ENCODE data around the gene RAP1GDS1. TPM values are rescaled to one million over a fixed set of nuclear protein-coding genes. Genes with fewer than 3 reads are reported as not detected.

RAP1GDS1 gene, protein sequence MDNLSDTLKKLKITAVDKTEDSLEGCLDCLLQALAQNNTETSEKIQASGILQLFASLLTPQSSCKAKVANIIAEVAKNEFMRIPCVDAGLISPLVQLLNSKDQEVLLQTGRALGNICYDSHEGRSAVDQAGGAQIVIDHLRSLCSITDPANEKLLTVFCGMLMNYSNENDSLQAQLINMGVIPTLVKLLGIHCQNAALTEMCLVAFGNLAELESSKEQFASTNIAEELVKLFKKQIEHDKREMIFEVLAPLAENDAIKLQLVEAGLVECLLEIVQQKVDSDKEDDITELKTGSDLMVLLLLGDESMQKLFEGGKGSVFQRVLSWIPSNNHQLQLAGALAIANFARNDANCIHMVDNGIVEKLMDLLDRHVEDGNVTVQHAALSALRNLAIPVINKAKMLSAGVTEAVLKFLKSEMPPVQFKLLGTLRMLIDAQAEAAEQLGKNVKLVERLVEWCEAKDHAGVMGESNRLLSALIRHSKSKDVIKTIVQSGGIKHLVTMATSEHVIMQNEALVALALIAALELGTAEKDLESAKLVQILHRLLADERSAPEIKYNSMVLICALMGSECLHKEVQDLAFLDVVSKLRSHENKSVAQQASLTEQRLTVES
- total RNA-seq (2014; rRNA removed; shearing (Covaris generic)), result 47.1 and 48.6 TPM in 2 replicates
- 29.4 and 35.0 TPM in 2 replicates for polyA plus RNA-seq (2015; cell fraction: cytosol; rRNA removed)
- polyA plus RNA-seq (2015; cell fraction: nucleus; rRNA removed), result 28.8 and 34.2 TPM in 2 replicates

DNA sequence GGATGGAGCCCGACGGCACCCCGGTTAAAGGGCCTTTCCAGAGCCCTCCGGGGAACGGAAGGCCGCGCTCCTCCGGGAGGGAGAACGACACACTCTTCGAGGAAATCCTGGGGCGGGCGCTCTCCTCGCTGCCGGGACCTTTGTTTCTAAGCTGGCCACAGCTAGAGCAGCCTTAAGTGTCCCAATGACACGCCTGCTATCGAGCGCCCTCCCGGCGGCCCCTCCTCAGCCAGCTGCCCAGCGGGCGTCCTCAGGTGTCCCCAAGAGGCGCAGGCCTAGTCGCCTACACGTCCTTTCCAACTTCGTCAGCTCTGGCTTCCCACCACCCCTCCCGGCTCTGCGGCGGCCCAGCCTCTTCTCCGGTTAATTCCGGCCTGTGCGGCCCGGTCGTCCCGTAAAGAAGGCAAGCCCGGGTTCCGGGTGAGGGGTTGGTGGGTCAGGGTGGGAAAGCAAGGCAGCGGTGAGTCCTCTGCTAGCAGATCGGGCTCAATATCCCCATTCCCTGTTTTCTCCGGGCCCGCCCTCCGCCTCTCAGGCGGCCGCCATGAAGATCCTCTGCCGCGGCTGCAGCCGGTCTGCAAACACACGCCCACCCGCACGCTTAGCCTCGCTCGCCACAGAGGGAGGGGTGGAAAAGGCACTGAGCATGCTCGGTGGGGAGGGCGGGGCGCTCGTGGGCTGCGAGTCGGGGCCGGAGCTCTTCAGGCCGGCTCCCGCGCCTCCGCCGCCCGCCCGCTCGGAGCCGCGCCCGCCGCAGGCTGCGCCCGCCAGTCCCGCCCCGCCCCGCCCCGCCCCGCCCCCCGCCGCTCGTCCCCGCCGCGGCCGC lies at the start of gene RAP1GDS1:
TSS of gene RAP1GDS1 (plus strand) at position 806 of the 826 bp plus-strand sequence. CDS start 182 bp downstream, outside the sequence.
- in situ Hi-C loops (cut with HindIII; ENCODE audit: low pct_unique_long_range_greater_than_20kb, low sequenced_read_pairs), result no loop called here
- DNase-seq (ENCODE audit: low read depth, low spot score), result peak; percentile 92

DNA sequence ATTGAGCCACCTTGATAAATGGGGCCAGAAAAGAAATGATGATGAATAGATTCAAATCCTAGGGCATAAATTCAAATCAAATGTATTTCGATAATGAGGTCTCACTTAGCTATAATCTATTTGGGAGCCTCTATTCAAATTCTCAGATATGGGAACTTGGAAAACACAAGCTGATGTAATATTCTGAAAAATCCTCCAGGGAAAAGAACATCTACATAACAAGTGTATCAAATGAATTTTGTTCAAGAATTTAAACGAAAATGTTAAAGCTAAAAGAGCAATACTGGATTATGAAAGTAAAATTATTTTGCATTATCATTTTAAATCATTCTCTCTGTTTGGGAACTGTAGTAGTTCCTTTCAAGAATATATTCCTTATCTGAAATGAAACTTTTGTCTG lies 38.9 kb upstream of the RAP1GDS1 start:
- in situ Hi-C loops (cut with HindIII; ENCODE audit: low pct_unique_long_range_greater_than_20kb, low sequenced_read_pairs), result no loop called here
- DNase-seq (ENCODE audit: low read depth, low spot score), result no peak

DNA sequence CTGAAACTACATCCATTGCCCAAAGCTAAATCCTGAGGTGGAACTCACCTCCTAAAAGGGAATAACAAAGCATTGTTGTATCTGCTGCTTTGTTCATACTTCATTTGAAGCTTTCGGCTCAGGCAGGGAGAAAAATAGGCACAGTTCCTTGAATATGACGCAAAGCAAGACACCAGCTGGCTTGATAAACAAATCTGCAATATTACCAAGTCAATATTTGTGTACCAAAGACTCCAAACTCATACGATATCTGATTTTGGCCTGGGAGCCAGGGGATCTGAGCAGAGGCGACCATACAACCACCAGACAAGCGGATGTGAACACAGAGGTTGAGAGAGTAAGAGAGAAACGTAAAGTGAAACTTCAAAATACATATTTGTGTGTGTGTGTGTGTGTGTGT lies 34.8 kb upstream of the RAP1GDS1 start:
- DNase-seq (ENCODE audit: low read depth, low spot score), result no peak
- in situ Hi-C loops (cut with HindIII; ENCODE audit: low pct_unique_long_range_greater_than_20kb, low sequenced_read_pairs), result no loop called here

DNA sequence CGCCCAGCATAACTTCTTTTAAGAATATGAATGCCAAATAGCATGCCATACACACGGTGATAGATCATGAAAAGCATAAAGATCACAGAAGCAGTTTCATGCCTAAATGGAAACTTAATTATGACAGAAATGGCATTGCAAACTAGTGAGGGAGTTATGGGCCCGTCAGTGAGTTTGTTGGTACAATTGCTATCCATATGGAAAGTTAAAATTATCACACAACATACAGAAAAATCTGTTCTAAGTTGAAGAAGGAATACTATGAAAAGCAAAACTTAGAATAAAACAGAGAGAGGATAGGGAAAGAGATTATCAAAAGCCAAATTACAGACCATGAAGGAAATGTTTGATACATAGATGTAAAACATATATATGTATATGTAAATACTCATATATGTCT lies 30.2 kb upstream of the RAP1GDS1 start:
- in situ Hi-C loops (cut with HindIII; ENCODE audit: low pct_unique_long_range_greater_than_20kb, low sequenced_read_pairs), result no loop called here
- no peak for DNase-seq (ENCODE audit: low read depth, low spot score)

DNA sequence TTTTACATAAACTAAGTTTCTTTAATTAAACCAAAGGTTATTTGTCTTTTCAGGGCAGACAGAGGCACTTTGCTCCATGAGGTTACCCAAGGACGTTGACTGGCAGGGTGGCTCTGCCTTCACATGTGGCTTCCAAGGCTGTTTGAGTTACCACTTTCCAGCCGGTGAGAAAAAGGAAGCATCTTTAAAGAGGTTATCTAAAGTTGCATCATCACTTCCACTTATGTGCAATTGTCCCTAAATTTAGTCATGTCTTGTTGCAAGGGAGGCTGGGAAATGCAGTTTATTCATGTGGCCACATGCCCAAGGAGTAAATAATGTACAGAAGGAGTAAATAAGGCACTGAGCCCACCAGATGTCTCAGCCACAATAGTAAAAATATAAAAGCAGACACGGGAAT lies 29.0 kb upstream of the RAP1GDS1 start:
- peak; percentile 0 for DNase-seq (ENCODE audit: low read depth, low spot score)
- in situ Hi-C loops (cut with HindIII; ENCODE audit: low pct_unique_long_range_greater_than_20kb, low sequenced_read_pairs), result no loop called here

DNA sequence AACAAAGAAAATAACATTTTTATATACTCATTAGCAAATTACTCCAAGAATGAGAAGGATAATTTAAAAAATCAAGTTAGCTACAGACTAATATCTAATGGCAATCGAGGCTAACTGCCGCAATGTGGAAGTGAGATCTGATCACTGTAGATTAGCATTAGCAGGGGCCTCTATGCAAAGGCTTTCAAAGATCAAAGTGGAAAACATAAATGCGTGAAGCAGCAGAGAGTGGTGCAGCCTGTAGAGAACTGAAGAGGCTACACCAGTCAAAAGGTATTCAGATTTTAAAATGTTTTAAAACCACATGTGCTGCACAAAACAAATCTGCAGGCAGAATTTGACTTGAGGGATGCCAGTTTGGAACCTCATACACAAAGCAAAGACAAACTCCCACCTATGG lies 24.0 kb upstream of the RAP1GDS1 start:
- in situ Hi-C loops (cut with HindIII; ENCODE audit: low pct_unique_long_range_greater_than_20kb, low sequenced_read_pairs), result no loop called here
- DNase-seq (ENCODE audit: low read depth, low spot score), result no peak

DNA sequence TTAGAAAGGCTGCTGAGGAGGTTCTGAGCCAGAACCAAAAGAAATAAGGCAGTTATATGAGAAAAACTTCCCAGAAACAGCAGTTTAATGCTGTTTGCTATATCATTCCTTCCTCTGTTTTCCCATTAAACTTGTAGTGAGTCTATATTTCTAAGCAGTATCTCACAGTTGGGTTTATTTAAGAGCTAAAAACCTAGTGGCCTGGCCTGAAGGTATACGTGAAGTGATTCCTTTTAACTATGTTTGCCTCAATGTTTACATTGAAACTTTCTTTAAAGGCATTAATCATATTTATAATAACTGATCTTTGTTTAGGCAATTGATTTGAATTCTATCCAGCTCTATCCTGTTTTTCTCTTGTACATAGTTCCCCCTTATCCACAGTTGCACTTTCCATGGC lies 19.1 kb upstream of the RAP1GDS1 start:
- DNase-seq (ENCODE audit: low read depth, low spot score), result no peak
- in situ Hi-C loops (cut with HindIII; ENCODE audit: low pct_unique_long_range_greater_than_20kb, low sequenced_read_pairs), result no loop called here

DNA sequence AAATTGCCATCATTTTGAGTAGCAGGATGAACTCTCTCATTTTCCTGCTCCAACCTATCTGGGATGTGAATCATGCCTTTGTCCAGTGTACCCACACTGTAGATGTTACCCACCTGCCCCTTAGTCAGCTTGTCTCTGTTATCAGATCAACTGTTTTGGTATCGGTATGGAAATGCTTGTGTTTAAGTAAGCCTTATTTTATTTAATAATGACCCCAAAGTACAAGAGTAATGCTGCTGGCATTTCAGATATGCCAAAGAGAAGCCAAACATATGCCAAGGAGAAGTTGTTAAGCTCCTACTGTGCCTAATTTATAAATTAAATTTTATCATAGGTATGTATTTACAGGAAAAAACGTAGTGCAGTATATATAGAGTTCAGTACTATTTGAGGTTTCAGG lies 18.6 kb upstream of the RAP1GDS1 start:
- in situ Hi-C loops (cut with HindIII; ENCODE audit: low pct_unique_long_range_greater_than_20kb, low sequenced_read_pairs), result no loop called here
- DNase-seq (ENCODE audit: low read depth, low spot score), result no peak

DNA sequence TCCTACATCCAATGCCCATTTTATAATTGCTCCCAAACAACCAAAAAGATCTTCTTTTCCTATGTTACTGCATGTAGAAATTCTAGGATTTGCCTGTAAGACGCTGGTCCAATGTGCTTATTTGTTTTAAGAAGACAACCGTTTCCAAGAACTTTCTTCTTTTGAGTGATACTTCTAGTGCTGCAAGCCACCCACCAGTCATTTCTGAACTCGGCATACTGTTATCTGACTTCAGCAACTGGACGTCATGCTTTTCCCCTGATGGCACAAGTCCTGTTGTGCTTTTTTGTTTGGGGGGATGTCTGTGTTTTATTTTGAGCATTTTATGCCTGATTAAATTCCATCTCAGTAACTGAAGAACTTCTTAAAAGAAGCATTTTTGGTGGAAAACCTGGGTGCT lies 16.0 kb upstream of the RAP1GDS1 start:
- in situ Hi-C loops (cut with HindIII; ENCODE audit: low pct_unique_long_range_greater_than_20kb, low sequenced_read_pairs), result no loop called here
- no peak for DNase-seq (ENCODE audit: low read depth, low spot score)

DNA sequence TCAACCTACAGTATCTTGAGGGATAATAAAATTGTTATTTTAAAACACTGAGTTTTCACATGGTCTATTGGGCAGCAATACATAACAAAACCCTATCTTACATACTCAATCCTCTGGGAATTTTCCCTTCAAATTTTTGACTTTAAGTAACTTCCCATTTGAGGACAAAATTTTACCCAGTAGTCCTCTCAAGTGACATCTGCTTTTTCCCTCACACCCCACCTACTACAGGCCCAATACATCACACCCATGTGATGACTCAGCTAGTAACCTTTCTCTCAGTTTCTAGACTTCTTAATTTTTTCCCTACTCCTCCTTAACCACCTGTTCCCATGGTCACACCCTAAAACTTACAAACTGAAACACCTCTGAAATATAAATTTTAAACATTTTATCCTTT lies 12.2 kb upstream of the RAP1GDS1 start:
- in situ Hi-C loops (cut with HindIII; ENCODE audit: low pct_unique_long_range_greater_than_20kb, low sequenced_read_pairs), result no loop called here
- DNase-seq (ENCODE audit: low read depth, low spot score), result no peak

DNA sequence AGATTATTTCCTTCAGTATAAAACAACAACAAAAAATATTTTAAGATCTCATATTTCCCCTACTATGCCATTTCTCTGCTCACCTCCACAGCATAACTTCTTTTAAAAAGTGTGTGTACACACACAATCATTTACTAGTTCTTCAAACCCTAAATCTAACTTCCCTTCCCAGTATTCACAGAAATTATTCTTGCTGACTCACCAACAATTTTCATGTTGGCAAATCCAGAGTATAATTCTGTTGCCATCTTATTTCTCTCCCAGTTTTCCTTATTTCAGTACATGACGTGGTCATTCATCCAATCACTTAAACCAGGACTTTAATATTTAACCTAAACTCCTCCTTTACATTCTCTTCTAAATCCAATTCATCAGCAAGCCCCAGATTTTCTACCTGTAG lies 11.4 kb upstream of the RAP1GDS1 start:
- in situ Hi-C loops (cut with HindIII; ENCODE audit: low pct_unique_long_range_greater_than_20kb, low sequenced_read_pairs), result no loop called here
- no peak for DNase-seq (ENCODE audit: low read depth, low spot score)

DNA sequence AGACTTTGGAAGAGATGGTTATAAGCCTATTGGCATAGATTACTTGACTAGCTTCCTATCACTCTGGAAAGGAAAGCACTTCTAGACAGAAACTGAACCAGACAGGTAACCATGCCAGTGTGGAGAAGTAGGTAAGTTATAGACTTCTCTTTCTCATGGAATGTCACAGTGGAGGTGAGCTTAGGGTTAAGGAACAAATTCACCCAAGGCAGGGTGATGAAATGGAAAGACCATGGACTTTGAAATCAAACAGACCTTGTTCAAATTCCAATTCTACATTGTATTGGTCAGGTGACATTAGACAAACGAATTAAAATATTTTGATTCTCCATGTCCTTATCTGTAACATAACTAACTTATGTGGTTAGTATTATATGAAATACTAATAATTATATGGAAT lies 7.7 kb upstream of the RAP1GDS1 start:
- in situ Hi-C loops (cut with HindIII; ENCODE audit: low pct_unique_long_range_greater_than_20kb, low sequenced_read_pairs), result no loop called here
- no peak for DNase-seq (ENCODE audit: low read depth, low spot score)

DNA sequence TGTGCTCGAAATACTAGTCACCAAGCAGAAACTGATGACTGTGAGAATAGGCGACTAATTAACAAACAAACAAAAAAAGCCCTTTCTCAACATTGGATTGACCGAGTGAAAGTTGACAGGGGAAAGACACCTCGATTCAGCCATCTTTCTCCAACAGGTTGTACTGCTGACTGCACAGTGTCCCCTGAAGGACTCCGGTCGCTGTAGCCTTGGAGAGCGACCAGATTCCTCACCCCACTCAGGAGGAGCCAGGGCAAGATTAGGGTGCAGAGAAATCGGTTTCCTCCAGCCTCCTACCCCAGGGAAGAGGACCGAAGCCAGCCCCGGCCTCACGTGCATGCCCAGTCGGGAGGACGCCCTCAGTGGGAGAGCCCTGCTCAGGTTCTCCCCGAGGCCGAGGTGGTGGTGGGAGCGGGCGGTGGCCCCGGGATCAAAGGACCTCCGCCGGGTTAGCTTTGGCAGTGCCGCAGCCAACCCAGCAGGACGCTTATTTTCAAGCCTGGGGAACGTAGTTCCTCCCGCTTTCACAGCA lies 1.1 kb upstream of the RAP1GDS1 start:
- peak; percentile 10 for DNase-seq (ENCODE audit: low read depth, low spot score)
- in situ Hi-C loops (cut with HindIII; ENCODE audit: low pct_unique_long_range_greater_than_20kb, low sequenced_read_pairs), result no loop called here

DNA sequence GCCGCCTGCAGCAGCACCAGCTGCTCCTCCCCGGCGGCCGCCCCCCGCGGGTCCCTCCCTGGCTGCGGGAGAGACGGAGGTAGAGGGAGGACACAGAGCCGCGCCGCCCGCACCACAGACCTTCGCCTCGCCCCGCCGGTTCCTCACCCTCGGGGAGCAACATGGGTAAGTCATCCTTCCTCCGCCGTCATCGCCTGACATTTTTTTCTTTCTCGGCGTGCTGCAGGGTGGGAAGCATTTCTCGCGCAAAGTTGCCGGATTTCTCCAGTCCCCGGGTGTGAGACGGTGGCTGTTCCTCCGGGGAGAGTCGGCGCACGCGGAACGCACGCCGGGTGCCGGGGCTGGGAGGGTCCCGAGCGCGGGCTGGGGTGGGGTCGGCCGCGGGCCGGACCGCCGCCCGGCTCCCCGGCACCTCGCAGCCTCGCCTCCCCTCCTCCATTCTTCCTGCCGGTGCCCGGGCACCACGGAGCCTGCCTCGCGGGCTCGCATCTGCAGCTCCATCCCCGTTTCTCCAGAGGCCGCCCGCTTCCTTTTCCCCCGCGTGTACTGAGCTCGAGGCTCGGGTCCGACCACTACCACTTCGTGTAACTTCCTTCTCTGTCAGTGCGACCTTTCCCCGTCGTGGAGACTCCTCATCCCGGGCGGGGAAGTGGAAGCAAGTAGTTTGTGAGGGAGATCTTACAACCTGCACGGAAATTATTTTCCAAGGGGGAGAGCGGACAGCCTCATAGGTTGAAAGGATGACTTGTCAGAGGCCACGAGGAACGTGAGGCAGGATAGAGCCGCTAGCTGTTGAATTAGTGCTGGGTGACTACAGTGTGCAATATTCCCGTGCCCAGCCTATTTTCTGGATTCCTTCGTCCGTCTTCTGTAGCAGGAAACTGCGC lies 464 bp downstream of the RAP1GDS1 start:
- in situ Hi-C loops (cut with HindIII; ENCODE audit: low pct_unique_long_range_greater_than_20kb, low sequenced_read_pairs), result no loop called here
- peak; percentile 42 for DNase-seq (ENCODE audit: low read depth, low spot score)

DNA sequence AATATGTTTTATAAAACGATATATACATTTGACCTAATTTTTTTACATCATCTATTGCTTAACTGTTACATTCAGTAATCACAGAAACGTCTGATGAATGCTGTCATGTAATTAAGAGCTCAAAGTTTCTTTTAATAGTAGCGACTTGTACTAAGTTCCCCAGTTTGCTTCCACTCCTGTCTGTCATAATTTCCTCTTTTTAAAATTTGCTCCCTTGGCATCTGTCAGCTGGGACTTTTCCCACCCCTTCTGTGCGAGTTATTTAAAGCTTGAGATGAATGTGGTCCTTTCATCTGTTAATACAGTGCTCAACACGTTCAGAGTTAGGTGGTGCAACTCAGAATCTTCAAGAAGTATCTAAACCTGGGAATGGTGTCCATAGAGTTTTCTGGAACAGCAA lies 1.2 kb downstream of the RAP1GDS1 start:
- DNase-seq (ENCODE audit: low read depth, low spot score), result peak; percentile 8
- in situ Hi-C loops (cut with HindIII; ENCODE audit: low pct_unique_long_range_greater_than_20kb, low sequenced_read_pairs), result no loop called here

DNA sequence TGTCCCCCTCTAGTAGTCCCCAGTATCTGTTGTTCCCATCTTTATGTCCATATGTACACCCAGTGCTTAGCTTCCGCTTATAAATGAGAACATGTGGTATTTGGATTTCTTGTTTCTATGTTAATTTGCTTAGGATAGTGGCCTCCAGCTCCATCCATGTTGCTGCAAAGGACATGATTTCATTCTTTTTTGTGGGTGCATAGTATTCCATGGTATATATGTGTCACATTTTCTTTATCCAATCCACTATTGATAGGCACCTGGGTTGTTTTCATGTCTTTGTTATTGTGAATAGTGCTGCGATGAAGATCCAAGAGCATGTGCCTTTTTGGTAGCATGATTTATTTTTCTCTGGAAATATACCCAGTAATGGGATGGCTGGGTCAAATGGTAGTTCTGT lies 6.3 kb downstream of the RAP1GDS1 start:
- in situ Hi-C loops (cut with HindIII; ENCODE audit: low pct_unique_long_range_greater_than_20kb, low sequenced_read_pairs), result no loop called here
- DNase-seq (ENCODE audit: low read depth, low spot score), result no peak

DNA sequence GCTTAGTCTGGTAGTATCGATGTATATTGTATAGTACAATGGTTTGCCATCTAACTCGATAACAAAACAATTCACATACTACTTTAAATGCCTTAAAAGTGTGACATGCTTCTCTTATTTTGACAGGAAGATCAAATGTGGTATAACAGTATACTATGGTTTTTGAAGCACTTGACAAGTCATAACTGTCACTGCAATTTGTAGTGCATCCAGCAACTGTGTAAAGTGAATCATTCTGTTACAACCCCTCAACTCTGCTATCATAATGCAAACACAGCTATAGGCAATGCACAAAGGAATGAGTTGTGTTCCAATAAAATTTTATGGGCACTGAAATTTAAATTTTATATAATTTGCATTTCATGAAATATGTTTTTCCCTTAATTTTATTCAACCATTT lies 14.0 kb downstream of the RAP1GDS1 start:
- in situ Hi-C loops (cut with HindIII; ENCODE audit: low pct_unique_long_range_greater_than_20kb, low sequenced_read_pairs), result no loop called here
- no peak for DNase-seq (ENCODE audit: low read depth, low spot score)

All from SK-MEL-5 (cell line).